CD14-positive monocyte (primary cell): Measurements from ENCODE around the gene DNAJA2. TPM values are rescaled to one million over a fixed set of nuclear protein-coding genes. Genes with fewer than 3 reads are reported as not detected.
A peak's percentile ranks its signal among the peaks of the same experiment; 100 is the strongest.

Source experiments
- DNase-seq, 3 donors: peaks; one replicate each; pipeline ENCODE4 v3.0.0-alpha.2; 2011 to 2022
- H2AFZ ChIP-seq: 2 replicates; pipeline ENCODE4 v1.6.0; 2012; ENCODE audit warnings: mild to moderate bottlenecking, low read depth, low read length, inconsistent platforms; ENCODE audit not compliant: insufficient read depth, poor library complexity, severe bottlenecking
- H3K27ac ChIP-seq, 2 donors: 1 replicate in 1 of 2; 2 replicates in 1 of 2; pipeline ENCODE4 v1.5.1; 2012 to 2013; ENCODE audit warnings: low read length in 2 of 2, control low read depth in 1 of 2, inconsistent platforms in 1 of 2, low read depth in 1 of 2, mild to moderate bottlenecking in 1 of 2
- H3K27me3 ChIP-seq, 2 donors: one replicate each; pipeline versions ENCODE4 v1.6.0 to v1.6.1; 2011 to 2013; ENCODE audit warnings: low read length in 2 of 2; ENCODE audit not compliant: control insufficient read depth in 2 of 2, insufficient read depth in 2 of 2
- H3K36me3 ChIP-seq, 2 donors: replicated peaks in 1 of 2; 1 replicate in 1 of 2; 2 replicates in 1 of 2; pipeline versions ENCODE4 v1.5.1 to v1.6.1; 2012 to 2013; ENCODE audit warnings: low read length in 2 of 2, control low read depth in 1 of 2, inconsistent platforms in 1 of 2, mild to moderate bottlenecking in 1 of 2; ENCODE audit not compliant: insufficient read depth in 2 of 2, control insufficient read depth in 1 of 2
- H3K4me1 ChIP-seq, 2 donors: 1 replicate in 1 of 2; 2 replicates in 1 of 2; pipeline versions ENCODE4 v1.5.1 to v1.6.1; 2012 to 2013; ENCODE audit warnings: low read length in 2 of 2, control low read depth in 1 of 2, inconsistent platforms in 1 of 2, mild to moderate bottlenecking in 1 of 2, moderate library complexity in 1 of 2; ENCODE audit not compliant: insufficient read depth in 2 of 2, control insufficient read depth in 1 of 2
- H3K4me2 ChIP-seq: replicated peaks from 2 replicates; pipeline ENCODE3; 2012; ENCODE audit warnings: low read length, moderate library complexity, mild to moderate bottlenecking; ENCODE audit not compliant: poor library complexity, severe bottlenecking; ENCODE audit errors: extremely low read depth
- H3K4me3 ChIP-seq, 3 experiments: fragments of 200-600 bp in 1 of 3; sonication (generic) in 1 of 3; replicated peaks in 1 of 3; 1 replicate in 2 of 3; 2 replicates in 1 of 3; pipeline ENCODE4 v1.5.1; 2011 to 2013; ENCODE audit warnings: low read length in 3 of 3, mild to moderate bottlenecking in 3 of 3, control low read depth in 2 of 3, low read depth in 2 of 3, inconsistent platforms in 1 of 3, moderate library complexity in 1 of 3
- H3K79me2 ChIP-seq: 2 replicates; pipeline ENCODE4 v1.6.0; 2012; ENCODE audit warnings: mild to moderate bottlenecking, control low read depth, inconsistent platforms, low read length, moderate library complexity; ENCODE audit not compliant: insufficient read depth
- H3K9ac ChIP-seq: 2 replicates; pipeline ENCODE4 v1.6.0; 2017; ENCODE audit warnings: low read length, mild to moderate bottlenecking; ENCODE audit not compliant: insufficient read depth, poor library complexity, severe bottlenecking
- H3K9me3 ChIP-seq, 2 donors: replicated peaks in 1 of 2; 1 replicate in 1 of 2; 2 replicates in 1 of 2; pipeline versions ENCODE4 v1.5.1 to v1.6.1; 2012 to 2013; ENCODE audit warnings: low read length in 2 of 2, control low read depth in 1 of 2; ENCODE audit not compliant: control insufficient read depth in 1 of 2, insufficient read depth in 1 of 2
- H4K20me1 ChIP-seq: 2 replicates; pipeline ENCODE4 v1.6.0; 2012; ENCODE audit warnings: mild to moderate bottlenecking, low read length, control low read depth, moderate library complexity; ENCODE audit not compliant: insufficient read depth
- H3K27ac Mint-ChIP-seq, 7 donors: one replicate each; pipeline ENCODE4 v1.8.0; 2020; ENCODE audit warnings: mild to moderate bottlenecking in 7 of 7, mixed read lengths in 7 of 7, moderate library complexity in 6 of 7, inconsistent platforms in 2 of 7
- H3K27me3 Mint-ChIP-seq, 3 donors: one replicate each; pipeline ENCODE4 v1.8.0; 2021 to 2022; ENCODE audit warnings: low read depth in 3 of 3, mild to moderate bottlenecking in 3 of 3, mixed read lengths in 3 of 3, moderate library complexity in 3 of 3, inconsistent platforms in 1 of 3
- H3K36me3 Mint-ChIP-seq, 2 donors: one replicate each; pipeline ENCODE4 v1.8.0; 2020; ENCODE audit warnings: mixed read lengths in 2 of 2, inconsistent platforms in 1 of 2, mild to moderate bottlenecking in 1 of 2
- H3K4me1 Mint-ChIP-seq: one replicate; pipeline ENCODE4 v1.8.0; 2020; ENCODE audit warnings: mild to moderate bottlenecking, mixed read lengths
- H3K4me3 Mint-ChIP-seq, 2 donors: one replicate each; pipeline ENCODE4 v1.8.0; 2020; ENCODE audit warnings: mild to moderate bottlenecking in 2 of 2, mixed read lengths in 2 of 2, moderate library complexity in 1 of 2
- H3K9me3 Mint-ChIP-seq, 7 donors: one replicate each; pipeline ENCODE4 v1.8.0; 2020 to 2022; ENCODE audit warnings: mixed read lengths in 7 of 7, mild to moderate bottlenecking in 6 of 7, moderate library complexity in 6 of 7, inconsistent platforms in 2 of 7
- WGBS: methylation state at CpG from one replicate; pipeline ENCODE4 v1.1.5; 2013; ENCODE audit warnings: missing lambda C conversion rate; ENCODE audit not compliant: insufficient coverage; 5-methylcytosine and 5-hydroxymethylcytosine counted together
- intact Hi-C, 2 donors: fragments of 100-400 bp; cut with micrococcal nuclease; formaldehyde crosslinking; loops; one replicate each; pipeline versions ENCODE4 v1.15.0 to v1.15.1; 2023
- polyA plus RNA-seq, 3 donors: library from polyadenylated mRNA; depleted of rRNA in 1 of 3; unstranded in 2 of 3; stranded (reverse) in 1 of 3; fragments of 300-500 nt in 2 of 3; fragments of >200 nt in 1 of 3; fragmentation: Illumina TruSeq in 2 of 3; gene quantifications; 1 replicate in 2 of 3; 2 replicates in 1 of 3; pipeline ENCODE4 v1.2.3, GENCODE V29; 2012 to 2021
- TF ChIP-seq, protein P1 (sequence below): fragments of 200-600 bp; IDR thresholded peaks from one replicate; pipeline ENCODE4 v1.8.0; 2022; ENCODE audit warnings: antibody characterized with exemption, mild to moderate bottlenecking

The DNAJA2 gene
- polyA plus RNA-seq, 3 donors = 14.4 to 63.4 (median 62.9) TPM

DNA sequence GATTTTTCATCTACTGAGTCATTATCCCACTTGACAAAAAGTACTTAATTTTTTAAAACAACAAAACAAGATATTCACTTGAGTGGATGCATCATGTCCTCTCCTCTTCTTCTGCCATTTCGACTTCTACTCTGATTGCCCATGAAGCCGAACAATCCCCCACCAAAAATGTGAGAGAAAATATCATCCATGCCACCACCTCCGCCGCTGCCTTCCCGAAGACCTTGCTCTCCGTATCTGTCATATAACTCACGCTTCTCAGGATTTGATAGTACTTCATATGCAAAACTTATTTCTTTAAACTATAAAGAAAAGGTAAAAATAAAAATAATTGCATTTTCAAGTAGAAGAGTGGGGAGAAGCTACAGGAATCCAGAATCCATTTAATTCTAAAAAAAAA, 2.2 kb downstream of the DNAJA2 start:
- TF ChIP-seq, protein P1, sequence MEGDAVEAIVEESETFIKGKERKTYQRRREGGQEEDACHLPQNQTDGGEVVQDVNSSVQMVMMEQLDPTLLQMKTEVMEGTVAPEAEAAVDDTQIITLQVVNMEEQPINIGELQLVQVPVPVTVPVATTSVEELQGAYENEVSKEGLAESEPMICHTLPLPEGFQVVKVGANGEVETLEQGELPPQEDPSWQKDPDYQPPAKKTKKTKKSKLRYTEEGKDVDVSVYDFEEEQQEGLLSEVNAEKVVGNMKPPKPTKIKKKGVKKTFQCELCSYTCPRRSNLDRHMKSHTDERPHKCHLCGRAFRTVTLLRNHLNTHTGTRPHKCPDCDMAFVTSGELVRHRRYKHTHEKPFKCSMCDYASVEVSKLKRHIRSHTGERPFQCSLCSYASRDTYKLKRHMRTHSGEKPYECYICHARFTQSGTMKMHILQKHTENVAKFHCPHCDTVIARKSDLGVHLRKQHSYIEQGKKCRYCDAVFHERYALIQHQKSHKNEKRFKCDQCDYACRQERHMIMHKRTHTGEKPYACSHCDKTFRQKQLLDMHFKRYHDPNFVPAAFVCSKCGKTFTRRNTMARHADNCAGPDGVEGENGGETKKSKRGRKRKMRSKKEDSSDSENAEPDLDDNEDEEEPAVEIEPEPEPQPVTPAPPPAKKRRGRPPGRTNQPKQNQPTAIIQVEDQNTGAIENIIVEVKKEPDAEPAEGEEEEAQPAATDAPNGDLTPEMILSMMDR = no peak
- H3K27ac ChIP-seq = no peak overlapping the region
- H3K9me3 ChIP-seq = no peaks in the 10 kb centered on the region
- H3K4me1 Mint-ChIP-seq = peaks cover 25% of the 10 kb centered on the region
- intact Hi-C loops = loop anchor here (5.0 to 10.0 kb wide), 5 partner anchors 46 to 494 kb away; partner anchors contain the start of genes ITFG1 (in 1 of the 2), NETO2 (in 1 of the 2) and PHKB (in 1 of the 2)
- H3K27ac Mint-ChIP-seq = peak overlapping the region in 2 of 7 donors; percentile 20 to 55
- peaks cover 56% of the 10 kb centered on the region for H4K20me1 ChIP-seq
- no peak overlapping the region for H2AFZ ChIP-seq
- H3K9me3 Mint-ChIP-seq = peaks cover 0 to 2% (median 0%) of the 10 kb centered on the region in 7 donors
- DNase-seq = no peak
- H3K79me2 ChIP-seq = peaks cover 67% of the 10 kb centered on the region
- H3K4me2 ChIP-seq = no peak overlapping the region
- H3K4me1 ChIP-seq = peaks cover 18 to 25% of the 10 kb centered on the region in 2 donors
- H3K27me3 Mint-ChIP-seq = no peaks in the 10 kb centered on the region
- peaks cover 35 to 55% of the 10 kb centered on the region in 2 donors for H3K36me3 ChIP-seq
- H3K9ac ChIP-seq = no peak overlapping the region
- WGBS = 100% methylated on average over 2 of the region's 7 CpGs
- no peak overlapping the region for H3K4me3 ChIP-seq
- H3K4me3 Mint-ChIP-seq = no peak overlapping the region
- H3K27me3 ChIP-seq = no peaks in the 10 kb centered on the region
- peaks cover 42 to 53% of the 10 kb centered on the region in 2 donors for H3K36me3 Mint-ChIP-seq

DNA sequence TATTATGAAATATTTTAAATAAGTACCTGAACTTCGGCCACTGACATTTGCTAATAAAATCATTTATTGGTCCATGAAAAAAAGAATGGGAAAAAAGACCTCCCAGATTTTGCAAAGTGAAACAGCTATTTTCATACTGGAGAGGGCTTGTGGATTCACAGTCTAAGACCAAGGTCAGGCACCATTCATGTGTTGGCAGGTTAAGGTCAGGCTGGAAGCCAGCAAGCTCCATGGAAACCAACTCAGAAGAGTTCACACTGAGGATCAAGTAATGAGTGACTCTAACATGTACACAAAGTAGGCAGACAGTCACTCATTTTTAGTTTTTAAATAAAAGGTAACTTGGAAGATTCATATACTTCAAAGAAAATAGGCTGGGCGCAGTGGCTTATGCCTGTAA, 3.4 kb downstream of the DNAJA2 start:
- H3K27ac ChIP-seq = peak overlapping the region in 1 of 2 donors; percentile 52
- TF ChIP-seq, protein P1 = no peak
- H3K9me3 ChIP-seq = no peaks in the 10 kb centered on the region
- peaks cover 47 to 66% of the 10 kb centered on the region in 2 donors for H3K36me3 ChIP-seq
- intact Hi-C loops = loop anchor here (5.0 to 10.0 kb wide), 5 partner anchors 47 to 495 kb away; partner anchors contain the start of genes ITFG1 (in 1 of the 2), NETO2 (in 1 of the 2) and PHKB (in 1 of the 2)
- Mint-ChIP-seq H3K4me3 (no peak overlapping the region), H3K4me1 (peaks cover 25% of the 10 kb centered on the region), H3K9me3 (peaks cover 0 to 2% (median 0%) of the 10 kb centered on the region in 7 donors), H3K27me3 (no peaks in the 10 kb centered on the region), H3K27ac (peak overlapping the region in 5 of 7 donors; percentile 7 to 64 (median 60)), H3K36me3 (peaks cover 50 to 65% of the 10 kb centered on the region in 2 donors)
- peaks cover 65% of the 10 kb centered on the region for H4K20me1 ChIP-seq
- peaks cover 74% of the 10 kb centered on the region for H3K79me2 ChIP-seq
- DNase-seq = no peak
- H3K4me2 ChIP-seq = no peak overlapping the region
- no peak overlapping the region for H2AFZ ChIP-seq
- WGBS = 83% methylated on average over 1 of the region's 2 CpGs
- no peak overlapping the region for H3K4me3 ChIP-seq
- H3K9ac ChIP-seq = no peak overlapping the region
- H3K4me1 ChIP-seq = peaks cover 18 to 25% of the 10 kb centered on the region in 2 donors
- no peaks in the 10 kb centered on the region for H3K27me3 ChIP-seq
